Gastroesophageal sphincter (tissue), 4 donors: Measurements from ENCODE around the gene GABBR2. TPM values are rescaled to one million over a fixed set of nuclear protein-coding genes. Genes with fewer than 3 reads are reported as not detected.

Source experiments
- ATAC-seq: fragments of 150-250 bp; one replicate; pipeline ENCODE4 v1.9.1; 2016; ENCODE audit warnings: mild to moderate bottlenecking, moderate library complexity
- H3K27ac ChIP-seq, 4 donors: fragments of 200-600 bp; sonication (generic) in 3 of 4; 1 replicate in 3 of 4; 2 replicates in 1 of 4; pipeline ENCODE4 v1.5.1; 2016 to 2019
- H3K27me3 ChIP-seq: fragments of 200-600 bp; sonication (generic); one replicate; pipeline ENCODE4 v1.5.1; 2019
- H3K36me3 ChIP-seq, 2 donors: fragments of 200-600 bp; sonication (generic); one replicate each; pipeline ENCODE4 v1.5.1; 2019; ENCODE audit warnings: control low read depth in 1 of 2
- H3K4me1 ChIP-seq, 3 donors: fragments of 200-600 bp; sonication (generic); 1 replicate in 2 of 3; 2 replicates in 1 of 3; pipeline ENCODE4 v1.5.1; 2016 to 2019; ENCODE audit warnings: control low read depth in 2 of 3
- H3K4me3 ChIP-seq, 2 donors: fragments of 200-600 bp; sonication (generic); one replicate each; pipeline ENCODE4 v1.5.1; 2019; ENCODE audit warnings: mild to moderate bottlenecking in 1 of 2, moderate library complexity in 1 of 2
- H3K9me3 ChIP-seq, 3 donors: fragments of 200-600 bp; sonication (generic); one replicate each; pipeline ENCODE4 v1.5.1; 2017 to 2019; ENCODE audit warnings: control low read depth in 2 of 3
- CTCF ChIP-seq, 4 experiments: fragments of 200-600 bp in 2 of 4; fragments of 450-650 bp in 2 of 4; sonication (generic) in 1 of 4; IDR thresholded peaks; one replicate each; pipeline ENCODE4 v1.5.1; 2017 to 2019; ENCODE audit warnings: antibody characterized with exemption in 4 of 4, mild to moderate bottlenecking in 2 of 4, moderate library complexity in 2 of 4
- EP300 ChIP-seq: sonication (generic); formaldehyde crosslinking; IDR thresholded peaks from one replicate; pipeline ENCODE4 v1.6.1; 2017; ENCODE audit warnings: antibody characterized with exemption, mild to moderate bottlenecking
- POLR2A ChIP-seq, 2 donors: fragments of 450-650 bp; IDR thresholded peaks; one replicate each; pipeline ENCODE4 v1.6.1; 2017; ENCODE audit warnings: antibody characterized with exemption in 2 of 2, mild to moderate bottlenecking in 2 of 2, moderate library complexity in 1 of 2
- POLR2AphosphoS5 ChIP-seq: sonication (generic); formaldehyde crosslinking; IDR thresholded peaks from one replicate; pipeline ENCODE4 v1.6.1; 2017; ENCODE audit warnings: antibody characterized with exemption
- WGBS, 2 donors: methylation state at CpG; one replicate each; pipeline ENCODE4 v1.1.5; 2018; ENCODE audit warnings: low coverage in 1 of 2; 5-methylcytosine and 5-hydroxymethylcytosine counted together
- total RNA-seq, 4 donors: library from RNA; depleted of rRNA; stranded (reverse); fragments of >200 nt; gene quantifications; one replicate each; pipeline ENCODE4 v1.1.0, GENCODE V29; 2016

Gene GABBR2
- total RNA-seq, 4 donors from 2014 or later, result 0.04 to 0.25 TPM; not detected in 2

GRCh38 chr9:98673681-98674080 is 35.1 kb downstream of the GABBR2 start:
- WGBS, 2 donors, result 17 to 45% methylated on average over 1 to 3 of the region's 5 CpGs
- ATAC-seq, result no peak
- no peak for TF ChIP-seq POLR2AphosphoS5
- no peak for TF ChIP-seq POLR2A (IDR thresholded peaks at IDR 0.05)
- TF ChIP-seq EP300, result no peak
- TF ChIP-seq CTCF (IDR thresholded peaks at IDR 0.05), result no peak

GRCh38 chr9:98667005-98667640 is 41.6 kb downstream of the GABBR2 start:
- WGBS, 2 donors, result 100% methylated on average over 1 of the region's 4 CpGs
- no peaks in the 10 kb centered on the region for H3K36me3 ChIP-seq
- no peak for TF ChIP-seq POLR2AphosphoS5
- TF ChIP-seq EP300, result no peak
- TF ChIP-seq CTCF (IDR thresholded peaks at IDR 0.05), result no peak
- TF ChIP-seq POLR2A (IDR thresholded peaks at IDR 0.05), result no peak
- H3K27me3 ChIP-seq, result peaks cover 3% of the 10 kb centered on the region
- H3K27ac ChIP-seq, result no peak overlapping the region
- no peak overlapping the region for H3K4me3 ChIP-seq
- no peak for ATAC-seq
- H3K4me1 ChIP-seq, result no peaks in the 10 kb centered on the region
- H3K9me3 ChIP-seq, result no peaks in the 10 kb centered on the region

More at GRCh38 chr9:98673681-98674080, 35.1 kb downstream of the GABBR2 start:
- Histone ChIP-seq H3K27ac (no peak overlapping the region), H3K9me3 (peaks cover 0 to 17% (median 0%) of the 10 kb centered on the region in 3 donors), H3K36me3 (no peaks in the 10 kb centered on the region), H3K4me1 (no peaks in the 10 kb centered on the region), H3K4me3 (no peak overlapping the region), H3K27me3 (peaks cover 18% of the 10 kb centered on the region)

GRCh38 chr9:98665501-98665900 is 43.2 kb downstream of the GABBR2 start:
- Histone ChIP-seq H3K27ac (no peak overlapping the region), H3K36me3 (no peaks in the 10 kb centered on the region), H3K4me3 (no peak overlapping the region), H3K27me3 (peaks cover 3% of the 10 kb centered on the region), H3K9me3 (no peaks in the 10 kb centered on the region), H3K4me1 (no peaks in the 10 kb centered on the region)
- TF ChIP-seq EP300 (no peak), POLR2A (IDR thresholded peaks at IDR 0.05) (no peak), CTCF (IDR thresholded peaks at IDR 0.05) (no peak), POLR2AphosphoS5 (no peak)
- ATAC-seq, result no peak
- 47 to 90% methylated on average over 2 to 3 of the region's 4 CpGs for WGBS, 2 donors

GRCh38 chr9:98660541-98660940 is 48.2 kb downstream of the GABBR2 start:
- H3K27ac ChIP-seq, result no peak overlapping the region
- H3K4me3 ChIP-seq, result no peak overlapping the region
- TF ChIP-seq POLR2A (IDR thresholded peaks at IDR 0.05), result no peak
- no peak for TF ChIP-seq EP300
- TF ChIP-seq POLR2AphosphoS5, result no peak
- no peak for TF ChIP-seq CTCF (IDR thresholded peaks at IDR 0.05)
- no peaks in the 10 kb centered on the region for H3K36me3 ChIP-seq
- H3K4me1 ChIP-seq, result peaks cover 0 to 16% (median 0%) of the 10 kb centered on the region in 3 donors
- H3K9me3 ChIP-seq, result no peaks in the 10 kb centered on the region
- WGBS, 2 donors, result 74 to 92% methylated on average over 3 to 4 of the region's 4 CpGs
- H3K27me3 ChIP-seq, result peaks cover 3% of the 10 kb centered on the region
- no peak for ATAC-seq

- ATAC-seq, result no peak
- no peaks in the 10 kb centered on the region for H3K36me3 ChIP-seq
- WGBS, 2 donors, result 25 to 33% methylated on average over 1 of the region's 1 CpG
- no peaks in the 10 kb centered on the region for H3K27me3 ChIP-seq
- H3K4me3 ChIP-seq, result no peak overlapping the region
- peaks cover 0 to 16% (median 0%) of the 10 kb centered on the region in 3 donors for H3K4me1 ChIP-seq
- no peak for TF ChIP-seq POLR2AphosphoS5
- TF ChIP-seq POLR2A (IDR thresholded peaks at IDR 0.05), result no peak
- TF ChIP-seq EP300, result no peak
- no peak for TF ChIP-seq CTCF (IDR thresholded peaks at IDR 0.05)
- H3K9me3 ChIP-seq, result no peaks in the 10 kb centered on the region
- H3K27ac ChIP-seq, result no peak overlapping the region
Observed at GRCh38 chr9:98658951-98659351, 49.8 kb downstream of the GABBR2 start.
